ENCODE results near the gene UGT1A4. TPM values are rescaled to one million over a fixed set of nuclear protein-coding genes. Genes with fewer than 3 reads are reported as not detected.
A peak's percentile ranks its signal among the peaks of the same experiment; 100 is the strongest.

The UGT1A4 gene
- total RNA-seq, 1 experiment from 2014 or later, result not detected

DNA sequence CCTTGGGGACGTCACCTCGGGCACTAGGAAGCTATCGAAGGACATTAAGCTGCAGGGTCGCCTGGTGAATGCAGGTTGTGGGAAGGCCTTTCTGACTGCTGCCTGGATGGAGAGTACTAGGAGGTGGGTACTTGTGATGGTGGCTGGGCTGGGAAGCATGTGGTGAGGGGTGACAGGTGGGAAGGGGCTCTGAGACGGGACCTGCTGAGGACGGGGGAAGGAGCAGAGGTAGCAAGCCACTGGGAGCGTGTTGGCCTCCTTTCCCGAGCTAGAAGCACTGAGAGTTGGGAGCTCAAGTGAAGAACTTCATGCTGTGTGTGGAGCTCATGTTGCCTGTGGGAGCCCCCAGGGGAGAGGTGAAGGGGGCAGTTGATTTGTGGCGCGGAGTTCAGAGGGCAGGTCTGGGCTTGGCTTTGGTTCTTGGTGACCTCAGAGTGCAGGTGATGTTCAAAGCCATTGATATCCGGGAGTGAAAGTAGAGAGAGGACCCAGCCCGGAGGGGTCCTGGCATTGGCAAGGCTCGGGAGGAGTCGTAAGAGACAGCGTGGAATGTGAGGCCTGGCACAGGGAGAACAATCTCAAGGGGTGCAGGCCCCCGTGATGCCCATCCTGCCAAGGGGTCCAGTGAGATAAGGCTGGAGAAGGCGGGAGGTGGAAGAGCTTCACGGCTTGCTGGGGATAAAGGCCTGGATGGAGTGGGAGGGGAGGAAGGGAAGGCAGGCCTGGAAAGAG is 72.8 kb downstream of the UGT1A4 start:
- no peak overlapping the region for H2BK15ac ChIP-seq (ENCODE audit: low read depth, low read length)
- TF ChIP-seq, protein P1, sequence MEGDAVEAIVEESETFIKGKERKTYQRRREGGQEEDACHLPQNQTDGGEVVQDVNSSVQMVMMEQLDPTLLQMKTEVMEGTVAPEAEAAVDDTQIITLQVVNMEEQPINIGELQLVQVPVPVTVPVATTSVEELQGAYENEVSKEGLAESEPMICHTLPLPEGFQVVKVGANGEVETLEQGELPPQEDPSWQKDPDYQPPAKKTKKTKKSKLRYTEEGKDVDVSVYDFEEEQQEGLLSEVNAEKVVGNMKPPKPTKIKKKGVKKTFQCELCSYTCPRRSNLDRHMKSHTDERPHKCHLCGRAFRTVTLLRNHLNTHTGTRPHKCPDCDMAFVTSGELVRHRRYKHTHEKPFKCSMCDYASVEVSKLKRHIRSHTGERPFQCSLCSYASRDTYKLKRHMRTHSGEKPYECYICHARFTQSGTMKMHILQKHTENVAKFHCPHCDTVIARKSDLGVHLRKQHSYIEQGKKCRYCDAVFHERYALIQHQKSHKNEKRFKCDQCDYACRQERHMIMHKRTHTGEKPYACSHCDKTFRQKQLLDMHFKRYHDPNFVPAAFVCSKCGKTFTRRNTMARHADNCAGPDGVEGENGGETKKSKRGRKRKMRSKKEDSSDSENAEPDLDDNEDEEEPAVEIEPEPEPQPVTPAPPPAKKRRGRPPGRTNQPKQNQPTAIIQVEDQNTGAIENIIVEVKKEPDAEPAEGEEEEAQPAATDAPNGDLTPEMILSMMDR (conservative IDR thresholded peaks at IDR 0.05), result no peak
- WGBS (ENCODE audit: extremely low coverage, insufficient read length, low lambda C conversion rate), result no CpG with 5 or more reads among the region's 18 CpGs

More for the DNA sequence above, 72.8 kb downstream of the UGT1A4 start:
- H3K27ac ChIP-seq (ENCODE audit: insufficient read length, low read depth, low read length), result no peak overlapping the region
- H3K9ac ChIP-seq (ENCODE audit: extremely low read depth, insufficient read length, low read length), result no peak overlapping the region
- no peak overlapping the region for H4K5ac ChIP-seq (ENCODE audit: insufficient read length, low read depth, low read length)
- no peak overlapping the region for H3K23ac ChIP-seq (ENCODE audit: insufficient read length, low read depth, low read length)
- Mint-ChIP-seq H3K4me3 (no peak overlapping the region), H3K4me1 (no peaks in the 10 kb centered on the region), H3K36me3 (ENCODE audit: insufficient read depth in 1 of 3, low read depth in 3 of 3) (no peaks in the 10 kb centered on the region; a peak in 1 of 7 replicates), H3K9me3 (peaks cover 0 to 3% of the 10 kb centered on the region in 2 experiments; a peak in 1 of 5 replicates), H3K27me3 (ENCODE audit: low read depth) (peaks cover 10% of the 10 kb centered on the region), H3K27ac (no peak overlapping the region)
- H3K23me2 ChIP-seq (ENCODE audit: insufficient read length, low read depth, low read length, poor library complexity, severe bottlenecking), result no peaks in the 10 kb centered on the region
- no peak overlapping the region for H2BK12ac ChIP-seq (ENCODE audit: insufficient read length, low read depth, low read length)
- peak; percentile 23 for DNase-seq
- H3K79me1 ChIP-seq (ENCODE audit: insufficient read depth, low read depth, low read length, poor library complexity, severe bottlenecking), result no peaks in the 10 kb centered on the region
- no peaks in the 10 kb centered on the region for H3K27me3 ChIP-seq (ENCODE audit: insufficient read depth, low read length)
- no peaks in the 10 kb centered on the region for H3K4me1 ChIP-seq (ENCODE audit: insufficient read depth, low read length)
- no peak overlapping the region for H2BK20ac ChIP-seq (ENCODE audit: low read depth, low read length, poor library complexity, severe bottlenecking)
- no peaks in the 10 kb centered on the region for H3K79me2 ChIP-seq (ENCODE audit: insufficient read depth, low read length)
- H4K20me1 ChIP-seq (ENCODE audit: control insufficient read depth, insufficient read depth, insufficient read length), result no peaks in the 10 kb centered on the region
- H2AK5ac ChIP-seq (ENCODE audit: insufficient read length, low read length), result no peak overlapping the region
- no peak overlapping the region for H3K4me2 ChIP-seq (ENCODE audit: insufficient read depth, insufficient read length, low read length)
- no peak overlapping the region for H3K4ac ChIP-seq (ENCODE audit: low read depth, low read length)
- no peak overlapping the region for H2BK5ac ChIP-seq (ENCODE audit: insufficient read length, low read length)
- H3K18ac ChIP-seq (ENCODE audit: insufficient read length, low read depth, low read length), result no peak overlapping the region
- H2AFZ ChIP-seq (ENCODE audit: low read length), result no peak overlapping the region
- H3T11ph ChIP-seq (ENCODE audit: low read length), result no peak overlapping the region
- H4K8ac ChIP-seq (replicated peaks; ENCODE audit: insufficient read length, low read depth, low read length), result no peak overlapping the region
- H3K14ac ChIP-seq (ENCODE audit: insufficient read depth, low read length), result no peak overlapping the region; the same call in 1 of the 2 replicates
- no peak overlapping the region for H3K56ac ChIP-seq (ENCODE audit: insufficient read length, low read depth, low read length)
- no peaks in the 10 kb centered on the region for H3K9me3 ChIP-seq (ENCODE audit: control insufficient read depth, low read depth, low read length)
- H2BK120ac ChIP-seq (ENCODE audit: low read depth, low read length, poor library complexity, severe bottlenecking), result no peak overlapping the region
- no peak overlapping the region for H4K91ac ChIP-seq (ENCODE audit: insufficient read length, low read depth, low read length)
